GM12878 (cell line): Measurements from ENCODE around the gene NUP214. TPM values are rescaled to one million over a fixed set of nuclear protein-coding genes. Genes with fewer than 3 reads are reported as not detected.
A peak's percentile ranks its signal among the peaks of the same experiment; 100 is the strongest.

Experiments used
- ATAC-seq: fragments of 200-7000 bp; cut with Tn5 transposase; 3 replicates; pipeline ENCODE4 v1.9.1; 2020; ENCODE audit warnings: mild to moderate bottlenecking, moderate library complexity
- BruUV-seq: library from RNA; stranded (reverse); fragments of 400-500 nt; replicated peaks from 2 replicates; lab custom pipeline; 2021; lab: Mats Ljungman, UMichigan
- CTCF ChIA-PET: fragments of 300-600 bp; sonication (Branson Sonifier 250); formaldehyde crosslinking; extraction: SDS; loops from one replicate; lab custom pipeline; 2021; ENCODE audit warnings: inconsistent platforms; lab: Yijun Ruan, JAX
- POLR2A ChIA-PET: fragments of 350-600 bp; formaldehyde crosslinking; extraction: SDS; loops from one replicate; lab custom pipeline; 2021; ENCODE audit warnings: inconsistent platforms; lab: Charles Lee
- RAD21 ChIA-PET: fragments of 300-600 bp; sonication (Branson Sonifier 250); formaldehyde crosslinking; loops from one replicate; lab custom pipeline; 2023; ENCODE audit warnings: antibody characterized with exemption; ENCODE audit not compliant: unreplicated experiment; lab: Charles Lee
- SMC1A ChIA-PET: fragments of 300-600 bp; sonication (Branson Sonifier 250); formaldehyde crosslinking; loops from one replicate; lab custom pipeline; 2023; ENCODE audit not compliant: unreplicated experiment, uncharacterized antibody; lab: Charles Lee
- DNase-seq: peaks from one replicate; pipeline ENCODE4 v3.0.0-alpha.2; 2011; ENCODE audit warnings: low read depth, low spot score
- FAIRE-seq: peaks from 3 replicates; lab custom pipeline; 2011; peaks lifted over from hg19 to GRCh38; lab: Jason Lieb, UNC
- H2AFZ ChIP-seq: 2 replicates; pipeline ENCODE4 v1.6.0; 2011; ENCODE audit warnings: low read depth, low read length, control low read depth; ENCODE audit not compliant: control insufficient read depth
- H3K27ac ChIP-seq: 2 replicates; pipeline ENCODE4 v1.5.1; 2011; ENCODE audit warnings: control low read depth; ENCODE audit not compliant: control insufficient read depth, insufficient read depth
- H3K27me3 ChIP-seq, 2 experiments: replicated peaks in 1 of 2; 2 replicates each; pipeline versions ENCODE4 v1.6.0 to v1.6.1; 2011; ENCODE audit warnings: low read length in 1 of 2; ENCODE audit not compliant: control insufficient read depth in 2 of 2, insufficient read depth in 2 of 2
- H3K36me3 ChIP-seq, 2 experiments: 2 replicates each; pipeline ENCODE4 v1.5.1; 2011; ENCODE audit warnings: low read length in 1 of 2; ENCODE audit not compliant: control insufficient read depth in 2 of 2, insufficient read depth in 2 of 2
- H3K4me1 ChIP-seq: 2 replicates; pipeline ENCODE4 v1.6.1; 2011; ENCODE audit warnings: mild to moderate bottlenecking, low read length, moderate library complexity, mixed read lengths; ENCODE audit not compliant: control insufficient read depth, insufficient read depth
- H3K4me2 ChIP-seq: 2 replicates; pipeline ENCODE4 v1.6.0; 2011; ENCODE audit warnings: control low read depth; ENCODE audit not compliant: control insufficient read depth, insufficient read depth
- H3K4me3 ChIP-seq: fragments of 200-600 bp; sonication (generic); 2 replicates; pipeline ENCODE4 v1.5.1; 2016
- H3K79me2 ChIP-seq: 2 replicates; pipeline ENCODE4 v1.6.0; 2011; ENCODE audit warnings: low read length; ENCODE audit not compliant: control insufficient read depth, insufficient read depth
- H3K9ac ChIP-seq: 2 replicates; pipeline ENCODE4 v1.8.0; 2011; ENCODE audit warnings: low read length, control low read depth, mixed read lengths; ENCODE audit not compliant: control insufficient read depth, insufficient read depth
- H3K9me3 ChIP-seq: replicated peaks from 3 replicates; pipeline ENCODE4 v1.5.1; 2011; ENCODE audit warnings: mild to moderate bottlenecking, low read length; ENCODE audit not compliant: control insufficient read depth, insufficient read depth
- H4K20me1 ChIP-seq: 2 replicates; pipeline ENCODE4 v1.6.0; 2011; ENCODE audit not compliant: control insufficient read depth, insufficient read depth
- BACH1 ChIP-seq: fragments of 450-650 bp; IDR thresholded peaks from 2 replicates; pipeline ENCODE4 v1.6.1; 2017; ENCODE audit warnings: mild to moderate bottlenecking, borderline replicate concordance
- CHD1 ChIP-seq: IDR thresholded peaks from 2 replicates; pipeline ENCODE4 v1.6.1; 2012; ENCODE audit warnings: low read depth, low read length, improper control_type of control experiment
- DPF2 ChIP-seq: fragments of 450-650 bp; IDR thresholded peaks from 2 replicates; pipeline ENCODE4 v1.6.1; 2017; ENCODE audit warnings: mild to moderate bottlenecking
- NR2F1 ChIP-seq: fragments of 450-650 bp; conservative IDR thresholded peaks from 2 replicates; pipeline ENCODE4 v1.6.1; 2017; ENCODE audit warnings: mild to moderate bottlenecking
- POLR2A ChIP-seq: IDR thresholded peaks from 2 replicates; pipeline ENCODE4 v1.6.1; 2011; ENCODE audit warnings: low read depth, mild to moderate bottlenecking, low read length
- RCOR1 ChIP-seq: conservative IDR thresholded peaks from 2 replicates; pipeline ENCODE4 v1.6.1; 2012; ENCODE audit warnings: low read depth, low read length, improper control_type of control experiment
- SMARCA5 ChIP-seq: fragments of 450-650 bp; IDR thresholded peaks from 2 replicates; pipeline ENCODE4 v1.6.1; 2017; ENCODE audit warnings: mild to moderate bottlenecking
- SPI1 ChIP-seq: IDR thresholded peaks from 2 replicates; pipeline ENCODE4 v1.6.1; 2011; ENCODE audit warnings: low read depth, mild to moderate bottlenecking, low read length, moderate library complexity, borderline replicate concordance; ENCODE audit not compliant: insufficient read depth
- SUZ12 ChIP-seq: fragments of 200-600 bp; sonication (generic); IDR thresholded peaks from one replicate; pipeline ENCODE4 v1.6.1; 2018; ENCODE audit warnings: antibody characterized with exemption, mild to moderate bottlenecking; ENCODE audit not compliant: unreplicated experiment
- TAF1 ChIP-seq: IDR thresholded peaks from 2 replicates; pipeline ENCODE4 v1.6.1; 2011; ENCODE audit warnings: mild to moderate bottlenecking, low read depth, low read length, borderline replicate concordance
- ZZZ3 ChIP-seq: IDR thresholded peaks from 2 replicates; pipeline ENCODE4 v1.6.1; 2011; ENCODE audit warnings: low read depth; ENCODE audit not compliant: control insufficient read depth, insufficient read length
- WGBS: methylation state at CpG from one replicate; pipeline ENCODE4 v1.1.6; 2016; ENCODE audit warnings: low lambda C conversion rate; ENCODE audit not compliant: insufficient replicate concordance, insufficient coverage; ENCODE audit errors: missing lambda C conversion rate; 5-methylcytosine and 5-hydroxymethylcytosine counted together
- in situ Hi-C: fragments of 300-500 bp; cut with MboI; formaldehyde crosslinking; loops from 9 replicates; pipeline ENCODE4 v1.14.3; 2018; ENCODE audit warnings: mixed read lengths
- intact Hi-C: fragments of 100-400 bp; cut with micrococcal nuclease; formaldehyde crosslinking; loops from one replicate; pipeline ENCODE4 v1.14.2; 2022; ENCODE audit not compliant: unreplicated experiment
- polyA plus RNA-seq, 11 experiments: library from polyadenylated mRNA; depleted of rRNA in 4 of 11; unstranded in 6 of 11; stranded (reverse) in 5 of 11; fragments of >200 nt; fragmentation: Nextera tagmentation in 4 of 11; fragmentation: Illumina TruSeq in 1 of 11; extraction: Ambion mirVana in 4 of 11; extraction: Trizol in 1 of 11; gene quantifications; 1 replicate in 1 of 11; 2 replicates in 10 of 11; pipeline versions ENCODE4 v1.2.1 to v1.2.3, GENCODE V29; 2011 to 2016; ENCODE audit warnings: inconsistent platforms in 2 of 11, missing spikeins in 2 of 11, low read depth in 1 of 11
- total RNA-seq, 4 experiments: library from RNA; depleted of rRNA in 3 of 4; stranded (reverse); fragments of >200 nt in 3 of 4; fragmentation: Illumina TruSeq in 1 of 4; extraction: Trizol in 1 of 4; gene quantifications; 2 replicates each; pipeline versions ENCODE4 v1.2.1 to v1.2.3, GENCODE V29; 2013 to 2021
- TF ChIP-seq, protein P1 (sequence below): fragments of 450-650 bp; conservative IDR thresholded peaks from 2 replicates; pipeline ENCODE4 v1.6.1; 2017; ENCODE audit warnings: mild to moderate bottlenecking, moderate library complexity
- TF ChIP-seq, protein P2 (sequence below): fragments of 450-650 bp; IDR thresholded peaks from 2 replicates; pipeline ENCODE4 v1.6.1; 2017; ENCODE audit warnings: mild to moderate bottlenecking, moderate library complexity
- TF ChIP-seq, protein P3 (sequence below), 3 experiments: IDR thresholded peaks in 2 of 3; conservative IDR thresholded peaks in 1 of 3; 2 replicates each; pipeline ENCODE4 v1.5.1; 2011; ENCODE audit warnings: low read depth in 3 of 3, low read length in 3 of 3, mild to moderate bottlenecking in 3 of 3, control low read depth in 2 of 3, moderate library complexity in 2 of 3, inconsistent platforms in 1 of 3, mixed read lengths in 1 of 3; ENCODE audit not compliant: control insufficient read depth in 2 of 3, insufficient read depth in 1 of 3; ENCODE audit errors: extremely low read depth in 1 of 3

The NUP214 gene
- total and polyA plus RNA-seq, 10 of the 15 experiments (the other 5 are each of a cell fraction or from before 2014, with no cell fraction given) = 11.7 to 53.8 (median 17.6) TPM

DNA sequence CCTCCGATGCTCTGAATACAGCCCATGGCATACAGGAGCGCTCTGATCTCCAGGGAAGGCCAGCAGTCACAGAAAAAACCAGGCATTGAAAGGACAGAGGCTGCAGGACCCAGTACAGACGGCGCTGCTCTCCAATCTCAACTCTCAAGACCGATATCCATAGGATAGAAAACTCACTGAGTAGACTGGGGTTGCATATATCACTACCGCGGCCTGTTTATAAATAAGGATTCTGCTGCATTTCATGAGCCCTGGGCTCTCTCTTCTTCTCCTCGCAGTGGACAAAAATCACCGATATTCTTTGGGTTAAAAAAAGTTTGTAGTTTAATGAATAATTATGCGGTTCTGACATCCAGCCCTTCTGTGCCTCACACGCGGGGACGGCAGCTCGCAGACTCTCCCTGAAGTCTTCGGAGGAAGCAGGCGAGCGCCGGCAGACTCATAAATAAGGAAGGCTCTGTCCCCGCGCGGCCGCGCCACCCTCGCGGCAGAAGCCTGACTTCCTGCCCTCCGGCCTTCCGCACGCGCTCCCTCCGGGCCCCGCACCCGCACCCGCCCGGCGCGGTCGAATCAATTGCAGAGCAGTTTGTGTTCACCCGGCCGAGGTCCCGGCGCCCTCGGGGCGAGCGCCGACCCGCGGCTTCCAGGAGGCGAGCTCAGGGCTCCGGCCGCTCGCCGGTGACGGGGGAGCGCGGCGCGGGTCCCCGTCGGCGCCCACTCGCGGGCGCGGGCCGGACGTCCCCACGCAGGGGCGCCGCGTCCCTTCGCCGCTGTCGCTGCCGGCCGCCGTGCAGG is 150.9 kb downstream of the NUP214 start, which contains the start of gene FAM78A:
Gene FAM78A, minus strand, starts transcription at position 417 of the 795 bp plus-strand sequence. Its CDS starts 331 bp downstream, at position 86.
- Histone ChIP-seq H3K36me3 (no peaks in the 10 kb centered on the region), H3K9ac (peak within 1 kb of the TSS; percentile 97), H3K4me3 (peak within 1 kb of the TSS; percentile 99), H3K4me1 (peaks cover 21% of the 10 kb centered on the region), H3K27ac (peak within 1 kb of the TSS; percentile 99), H3K27me3 (no peaks in the 10 kb centered on the region; a peak in 2 of 4 replicates), H3K4me2 (peak within 1 kb of the TSS; percentile 100), H4K20me1 (no peaks in the 10 kb centered on the region), H2AFZ (peak within 1 kb of the TSS; percentile 68), H3K79me2 (peaks cover 59% of the 10 kb centered on the region), H3K9me3 (no peaks in the 10 kb centered on the region)
- ATAC-seq (peak; percentile 3), DNase-seq (no peak), FAIRE-seq (peak; percentile 7)
- CTCF ChIA-PET = interaction anchor here (0.6 to 9.8 kb wide), 4 partner anchors 22 to 293 kb away, joined by 3 to 151 read pairs (median 33); no protein-coding TSS in a partner anchor
- in situ Hi-C loops = no loop called here
- intact Hi-C loops = loop anchor here (1.0 kb wide), 1 partner anchor 24 kb away; no protein-coding TSS in a partner anchor
- RAD21 ChIA-PET = interaction anchor here (3.3 to 11.6 kb wide), 2 partner anchors 21 to 97 kb away, joined by 35 to 181 read pairs; no protein-coding TSS in a partner anchor
- 1% methylated on average over 49 of the region's 76 CpGs for WGBS
- SMC1A ChIA-PET = interaction anchor here (1.3 to 7.9 kb wide), 3 partner anchors 22 to 95 kb away, joined by 3 to 154 read pairs (median 3); no protein-coding TSS in a partner anchor
- BruUV-seq = TSS peak; percentile 55
- POLR2A ChIA-PET = interaction anchor here (11.3 kb wide), 1 partner anchor 22 kb away, joined by 267 read pairs; no protein-coding TSS in a partner anchor
- TF ChIP-seq NR2F1 (peak; percentile 71), BACH1 (peak; percentile 81; the same call in 1 of the 2 replicates), SUZ12 (no peak), CHD1 (no peak), SMARCA5 (0 out of 2 replicates have a peak, but pooled peaks have one; percentile 82), SPI1 (peak; percentile 34; the same call in 1 of the 2 replicates), ZZZ3 (no peak), RCOR1 (no peak), DPF2 (peak; percentile 20; the same call in 1 of the 2 replicates), POLR2A (peak; percentile 46; the same call in 1 of the 2 replicates), TAF1 (peak; percentile 34; the same call in 1 of the 2 replicates)
- TF ChIP-seq, protein P1, sequence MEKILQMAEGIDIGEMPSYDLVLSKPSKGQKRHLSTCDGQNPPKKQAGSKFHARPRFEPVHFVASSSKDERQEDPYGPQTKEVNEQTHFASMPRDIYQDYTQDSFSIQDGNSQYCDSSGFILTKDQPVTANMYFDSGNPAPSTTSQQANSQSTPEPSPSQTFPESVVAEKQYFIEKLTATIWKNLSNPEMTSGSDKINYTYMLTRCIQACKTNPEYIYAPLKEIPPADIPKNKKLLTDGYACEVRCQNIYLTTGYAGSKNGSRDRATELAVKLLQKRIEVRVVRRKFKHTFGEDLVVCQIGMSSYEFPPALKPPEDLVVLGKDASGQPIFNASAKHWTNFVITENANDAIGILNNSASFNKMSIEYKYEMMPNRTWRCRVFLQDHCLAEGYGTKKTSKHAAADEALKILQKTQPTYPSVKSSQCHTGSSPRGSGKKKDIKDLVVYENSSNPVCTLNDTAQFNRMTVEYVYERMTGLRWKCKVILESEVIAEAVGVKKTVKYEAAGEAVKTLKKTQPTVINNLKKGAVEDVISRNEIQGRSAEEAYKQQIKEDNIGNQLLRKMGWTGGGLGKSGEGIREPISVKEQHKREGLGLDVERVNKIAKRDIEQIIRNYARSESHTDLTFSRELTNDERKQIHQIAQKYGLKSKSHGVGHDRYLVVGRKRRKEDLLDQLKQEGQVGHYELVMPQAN = 0 out of 2 replicates have a peak, but pooled peaks have one; percentile 29
- TF ChIP-seq, protein P2, sequence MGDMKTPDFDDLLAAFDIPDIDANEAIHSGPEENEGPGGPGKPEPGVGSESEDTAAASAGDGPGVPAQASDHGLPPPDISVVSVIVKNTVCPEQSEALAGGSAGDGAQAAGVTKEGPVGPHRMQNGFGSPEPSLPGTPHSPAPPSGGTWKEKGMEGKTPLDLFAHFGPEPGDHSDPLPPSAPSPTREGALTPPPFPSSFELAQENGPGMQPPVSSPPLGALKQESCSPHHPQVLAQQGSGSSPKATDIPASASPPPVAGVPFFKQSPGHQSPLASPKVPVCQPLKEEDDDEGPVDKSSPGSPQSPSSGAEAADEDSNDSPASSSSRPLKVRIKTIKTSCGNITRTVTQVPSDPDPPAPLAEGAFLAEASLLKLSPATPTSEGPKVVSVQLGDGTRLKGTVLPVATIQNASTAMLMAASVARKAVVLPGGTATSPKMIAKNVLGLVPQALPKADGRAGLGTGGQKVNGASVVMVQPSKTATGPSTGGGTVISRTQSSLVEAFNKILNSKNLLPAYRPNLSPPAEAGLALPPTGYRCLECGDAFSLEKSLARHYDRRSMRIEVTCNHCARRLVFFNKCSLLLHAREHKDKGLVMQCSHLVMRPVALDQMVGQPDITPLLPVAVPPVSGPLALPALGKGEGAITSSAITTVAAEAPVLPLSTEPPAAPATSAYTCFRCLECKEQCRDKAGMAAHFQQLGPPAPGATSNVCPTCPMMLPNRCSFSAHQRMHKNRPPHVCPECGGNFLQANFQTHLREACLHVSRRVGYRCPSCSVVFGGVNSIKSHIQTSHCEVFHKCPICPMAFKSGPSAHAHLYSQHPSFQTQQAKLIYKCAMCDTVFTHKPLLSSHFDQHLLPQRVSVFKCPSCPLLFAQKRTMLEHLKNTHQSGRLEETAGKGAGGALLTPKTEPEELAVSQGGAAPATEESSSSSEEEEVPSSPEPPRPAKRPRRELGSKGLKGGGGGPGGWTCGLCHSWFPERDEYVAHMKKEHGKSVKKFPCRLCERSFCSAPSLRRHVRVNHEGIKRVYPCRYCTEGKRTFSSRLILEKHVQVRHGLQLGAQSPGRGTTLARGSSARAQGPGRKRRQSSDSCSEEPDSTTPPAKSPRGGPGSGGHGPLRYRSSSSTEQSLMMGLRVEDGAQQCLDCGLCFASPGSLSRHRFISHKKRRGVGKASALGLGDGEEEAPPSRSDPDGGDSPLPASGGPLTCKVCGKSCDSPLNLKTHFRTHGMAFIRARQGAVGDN = 0 out of 2 replicates have a peak, but pooled peaks have one; percentile 18
- TF ChIP-seq, protein P3, sequence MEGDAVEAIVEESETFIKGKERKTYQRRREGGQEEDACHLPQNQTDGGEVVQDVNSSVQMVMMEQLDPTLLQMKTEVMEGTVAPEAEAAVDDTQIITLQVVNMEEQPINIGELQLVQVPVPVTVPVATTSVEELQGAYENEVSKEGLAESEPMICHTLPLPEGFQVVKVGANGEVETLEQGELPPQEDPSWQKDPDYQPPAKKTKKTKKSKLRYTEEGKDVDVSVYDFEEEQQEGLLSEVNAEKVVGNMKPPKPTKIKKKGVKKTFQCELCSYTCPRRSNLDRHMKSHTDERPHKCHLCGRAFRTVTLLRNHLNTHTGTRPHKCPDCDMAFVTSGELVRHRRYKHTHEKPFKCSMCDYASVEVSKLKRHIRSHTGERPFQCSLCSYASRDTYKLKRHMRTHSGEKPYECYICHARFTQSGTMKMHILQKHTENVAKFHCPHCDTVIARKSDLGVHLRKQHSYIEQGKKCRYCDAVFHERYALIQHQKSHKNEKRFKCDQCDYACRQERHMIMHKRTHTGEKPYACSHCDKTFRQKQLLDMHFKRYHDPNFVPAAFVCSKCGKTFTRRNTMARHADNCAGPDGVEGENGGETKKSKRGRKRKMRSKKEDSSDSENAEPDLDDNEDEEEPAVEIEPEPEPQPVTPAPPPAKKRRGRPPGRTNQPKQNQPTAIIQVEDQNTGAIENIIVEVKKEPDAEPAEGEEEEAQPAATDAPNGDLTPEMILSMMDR (IDR thresholded peaks at IDR 0.05 in 2 of 3, conservative IDR thresholded peaks at IDR 0.05 in 1 of 3; ENCODE audit: control insufficient read depth in 2 of 3, extremely low read depth in 1 of 3, insufficient read depth in 1 of 3, low read depth in 3 of 3, low read length in 3 of 3) = peak in 2 of 3 experiments; percentile 10 to 21; a peak in 3 of 6 replicates
